Upper lobe of left lung (tissue), 4 donors: ENCODE data around the gene GABBR2.

Source experiments
- EP300 ChIP-seq, 4 donors: sonication (generic); formaldehyde crosslinking; IDR thresholded peaks; one replicate each; pipeline ENCODE4 v1.5.1; 2017; ENCODE audit warnings: antibody characterized with exemption in 4 of 4, control low read depth in 2 of 4
- POLR2A ChIP-seq, 4 donors: fragments of 450-650 bp; IDR thresholded peaks; one replicate each; pipeline ENCODE4 v1.5.1; 2016 to 2017; ENCODE audit warnings: antibody characterized with exemption in 4 of 4, mild to moderate bottlenecking in 2 of 4
- POLR2AphosphoS5 ChIP-seq, 2 donors: sonication (generic); formaldehyde crosslinking; IDR thresholded peaks; one replicate each; pipeline ENCODE4 v1.5.1; 2017; ENCODE audit warnings: antibody characterized with exemption in 2 of 2
- TF ChIP-seq, protein P1 (sequence below), 6 experiments: fragments of 450-650 bp in 4 of 6; fragments of 200-600 bp in 2 of 6; sonication (generic) in 2 of 6; IDR thresholded peaks; one replicate each; pipeline ENCODE4 v1.5.1; 2016 to 2019; ENCODE audit warnings: antibody characterized with exemption in 6 of 6

DNA sequence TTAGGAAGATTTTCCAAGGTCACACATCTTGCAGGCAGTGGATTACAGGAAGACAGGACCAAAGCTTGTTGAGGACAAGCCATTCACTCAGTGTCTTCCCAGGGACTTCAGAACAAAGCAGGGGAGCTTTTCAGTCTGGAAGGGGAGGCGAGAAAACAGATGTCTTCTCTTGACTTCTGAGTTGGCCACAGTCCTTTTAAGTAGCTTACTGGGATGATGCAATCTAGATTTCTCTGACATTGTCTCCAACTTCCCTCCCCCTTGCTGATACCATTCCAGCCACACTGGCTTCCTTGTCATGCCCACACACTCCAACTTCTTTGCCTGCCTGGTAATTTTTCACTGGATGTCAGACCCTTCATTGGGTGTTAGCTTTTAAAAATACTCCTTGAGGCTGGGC is 279.1 kb downstream of the GABBR2 start:
- TF ChIP-seq, protein P1, sequence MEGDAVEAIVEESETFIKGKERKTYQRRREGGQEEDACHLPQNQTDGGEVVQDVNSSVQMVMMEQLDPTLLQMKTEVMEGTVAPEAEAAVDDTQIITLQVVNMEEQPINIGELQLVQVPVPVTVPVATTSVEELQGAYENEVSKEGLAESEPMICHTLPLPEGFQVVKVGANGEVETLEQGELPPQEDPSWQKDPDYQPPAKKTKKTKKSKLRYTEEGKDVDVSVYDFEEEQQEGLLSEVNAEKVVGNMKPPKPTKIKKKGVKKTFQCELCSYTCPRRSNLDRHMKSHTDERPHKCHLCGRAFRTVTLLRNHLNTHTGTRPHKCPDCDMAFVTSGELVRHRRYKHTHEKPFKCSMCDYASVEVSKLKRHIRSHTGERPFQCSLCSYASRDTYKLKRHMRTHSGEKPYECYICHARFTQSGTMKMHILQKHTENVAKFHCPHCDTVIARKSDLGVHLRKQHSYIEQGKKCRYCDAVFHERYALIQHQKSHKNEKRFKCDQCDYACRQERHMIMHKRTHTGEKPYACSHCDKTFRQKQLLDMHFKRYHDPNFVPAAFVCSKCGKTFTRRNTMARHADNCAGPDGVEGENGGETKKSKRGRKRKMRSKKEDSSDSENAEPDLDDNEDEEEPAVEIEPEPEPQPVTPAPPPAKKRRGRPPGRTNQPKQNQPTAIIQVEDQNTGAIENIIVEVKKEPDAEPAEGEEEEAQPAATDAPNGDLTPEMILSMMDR (IDR thresholded peaks at IDR 0.05) = no peak
- TF ChIP-seq POLR2AphosphoS5 (IDR thresholded peaks at IDR 0.05) (no peak), POLR2A (IDR thresholded peaks at IDR 0.05) (no peak), EP300 (IDR thresholded peaks at IDR 0.05) (no peak)
